ENCODE data around the gene DENND2C. TPM values are rescaled to one million over a fixed set of nuclear protein-coding genes. Genes with fewer than 3 reads are reported as not detected.

DENND2C gene
- total and polyA plus RNA-seq, 3 donors from 2014 or later, result 10.5 to 18.8 (median 15.0) TPM

DNA sequence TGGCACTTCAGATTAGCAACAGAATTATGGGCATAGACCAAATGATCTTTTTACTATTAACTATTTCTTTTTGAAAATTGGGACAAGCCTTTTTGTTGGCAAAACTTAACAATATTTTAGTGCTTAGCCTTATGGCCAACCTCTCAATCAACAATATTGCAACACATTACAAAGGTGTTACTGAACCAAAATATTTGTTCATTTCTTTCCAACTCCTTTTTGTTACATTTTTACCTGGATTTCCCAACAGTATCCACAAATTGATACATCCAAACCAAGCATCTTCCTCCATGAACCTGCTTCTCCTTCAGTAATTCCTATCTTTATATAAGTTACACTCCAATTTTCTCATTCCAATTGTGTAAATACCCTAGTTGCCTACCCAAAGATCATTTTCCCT lies 27.0 kb upstream of the DENND2C start:
- no peak for DNase-seq
- no peak for TF ChIP-seq POLR2A (IDR thresholded peaks at IDR 0.05)
- TF ChIP-seq, protein P1, sequence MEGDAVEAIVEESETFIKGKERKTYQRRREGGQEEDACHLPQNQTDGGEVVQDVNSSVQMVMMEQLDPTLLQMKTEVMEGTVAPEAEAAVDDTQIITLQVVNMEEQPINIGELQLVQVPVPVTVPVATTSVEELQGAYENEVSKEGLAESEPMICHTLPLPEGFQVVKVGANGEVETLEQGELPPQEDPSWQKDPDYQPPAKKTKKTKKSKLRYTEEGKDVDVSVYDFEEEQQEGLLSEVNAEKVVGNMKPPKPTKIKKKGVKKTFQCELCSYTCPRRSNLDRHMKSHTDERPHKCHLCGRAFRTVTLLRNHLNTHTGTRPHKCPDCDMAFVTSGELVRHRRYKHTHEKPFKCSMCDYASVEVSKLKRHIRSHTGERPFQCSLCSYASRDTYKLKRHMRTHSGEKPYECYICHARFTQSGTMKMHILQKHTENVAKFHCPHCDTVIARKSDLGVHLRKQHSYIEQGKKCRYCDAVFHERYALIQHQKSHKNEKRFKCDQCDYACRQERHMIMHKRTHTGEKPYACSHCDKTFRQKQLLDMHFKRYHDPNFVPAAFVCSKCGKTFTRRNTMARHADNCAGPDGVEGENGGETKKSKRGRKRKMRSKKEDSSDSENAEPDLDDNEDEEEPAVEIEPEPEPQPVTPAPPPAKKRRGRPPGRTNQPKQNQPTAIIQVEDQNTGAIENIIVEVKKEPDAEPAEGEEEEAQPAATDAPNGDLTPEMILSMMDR (IDR thresholded peaks at IDR 0.05), result no peak
- Histone ChIP-seq H3K27me3 (no peaks in the 10 kb centered on the region), H3K27ac (no peak overlapping the region), H3K9me3 (no peaks in the 10 kb centered on the region), H3K4me3 (no peak overlapping the region), H3K36me3 (ENCODE audit: low read depth, missing control alignments) (no peaks in the 10 kb centered on the region), H3K4me1 (no peaks in the 10 kb centered on the region)
- intact Hi-C loops (cut with DNase I; ENCODE audit: low total_unique reads), result no loop called here

DNA sequence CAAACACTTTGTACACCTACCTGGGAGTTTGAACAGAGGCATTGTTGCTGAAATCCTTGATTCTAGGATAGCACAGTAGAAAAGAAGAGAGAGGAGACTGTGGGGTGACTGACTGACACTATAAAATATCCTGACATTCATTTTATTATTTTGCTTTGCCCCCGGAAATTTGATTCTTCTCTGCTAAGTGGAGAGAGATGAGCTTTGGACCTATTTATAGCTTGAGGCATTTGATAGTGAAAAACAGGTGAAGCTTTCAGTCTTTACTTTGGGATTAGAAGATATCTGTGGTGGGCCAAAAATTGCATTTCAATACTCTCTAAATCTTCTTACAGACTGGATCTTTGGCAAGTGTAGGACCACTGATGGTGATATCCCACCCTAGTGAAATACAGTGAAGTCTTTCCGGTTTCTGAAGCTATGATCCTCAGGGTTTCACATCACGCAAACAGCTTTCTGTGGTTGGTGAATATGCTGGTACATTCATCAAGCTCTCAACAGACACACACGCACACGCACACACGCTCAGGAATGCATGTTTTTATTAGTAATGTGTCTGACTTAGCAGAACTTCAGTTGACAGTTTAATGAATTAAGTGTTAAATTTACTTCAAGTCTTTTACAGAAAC lies 25.7 kb upstream of the DENND2C start, which contains the start of gene AMPD1:
AMPD1 (minus strand) TSS at position 117 of the 629 bp plus-strand sequence; CDS start at position 42, 75 bp downstream.
- Histone ChIP-seq H3K4me1 (no peaks in the 10 kb centered on the region), H3K9me3 (no peaks in the 10 kb centered on the region), H3K4me3 (no peak within 1 kb of the TSS), H3K36me3 (ENCODE audit: low read depth, missing control alignments) (no peaks in the 10 kb centered on the region), H3K27ac (no peak within 1 kb of the TSS), H3K27me3 (no peaks in the 10 kb centered on the region)
- 74 to 76% methylated on average over 6 of the region's 6 CpGs for WGBS, 2 donors
- TF ChIP-seq, protein P1 (IDR thresholded peaks at IDR 0.05), result no peak
- no peak for TF ChIP-seq POLR2A (IDR thresholded peaks at IDR 0.05)
- intact Hi-C loops (cut with DNase I; ENCODE audit: low total_unique reads), result no loop called here
- DNase-seq, result no peak

DNA sequence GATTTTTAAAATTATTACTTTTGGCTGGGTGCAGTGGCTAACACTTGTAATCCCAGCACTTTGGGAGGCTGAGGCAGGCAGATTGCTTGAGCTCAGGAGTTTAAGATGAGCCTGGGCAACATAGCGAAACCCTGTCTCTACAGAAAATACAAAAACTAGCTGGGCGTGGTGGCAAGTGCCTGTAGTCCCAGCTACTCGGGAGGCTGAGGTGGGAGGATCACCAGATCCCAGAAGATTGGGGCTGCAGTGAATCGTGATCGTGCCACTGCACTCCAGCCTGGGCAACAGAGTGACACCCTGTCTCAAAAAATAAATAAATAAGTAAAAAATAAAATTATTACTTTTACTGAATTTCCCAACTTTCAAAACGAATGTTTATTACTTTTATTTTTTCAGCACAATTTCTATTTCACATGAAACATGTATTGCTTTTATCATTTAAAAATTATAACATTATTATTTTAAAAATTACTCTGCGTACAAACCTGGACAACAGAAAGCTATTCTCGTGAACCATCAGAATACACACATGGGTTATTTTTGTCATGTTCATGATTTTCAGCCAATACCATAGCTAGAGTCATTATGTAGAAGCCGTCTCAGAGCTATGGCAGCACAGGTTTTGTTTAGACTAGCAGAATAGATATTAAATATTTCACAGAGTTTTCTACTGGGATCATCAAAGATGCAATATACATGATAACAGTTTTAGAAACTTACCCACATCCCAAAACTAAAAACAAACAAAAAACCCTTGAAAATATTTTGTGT lies 24.9 kb upstream of the DENND2C start:
- H3K27me3 ChIP-seq, result no peaks in the 10 kb centered on the region
- H3K27ac ChIP-seq, result no peak overlapping the region
- no peaks in the 10 kb centered on the region for H3K4me1 ChIP-seq
- intact Hi-C loops (cut with DNase I; ENCODE audit: low total_unique reads), result no loop called here
- no peak overlapping the region for H3K4me3 ChIP-seq
- no peaks in the 10 kb centered on the region for H3K9me3 ChIP-seq
- WGBS, 2 donors, result 86 to 89% methylated on average over 9 of the region's 9 CpGs
- no peak for TF ChIP-seq POLR2A (IDR thresholded peaks at IDR 0.05)
- TF ChIP-seq, protein P1 (IDR thresholded peaks at IDR 0.05), result no peak
- no peak for DNase-seq
- H3K36me3 ChIP-seq (ENCODE audit: low read depth, missing control alignments), result no peaks in the 10 kb centered on the region

DNA sequence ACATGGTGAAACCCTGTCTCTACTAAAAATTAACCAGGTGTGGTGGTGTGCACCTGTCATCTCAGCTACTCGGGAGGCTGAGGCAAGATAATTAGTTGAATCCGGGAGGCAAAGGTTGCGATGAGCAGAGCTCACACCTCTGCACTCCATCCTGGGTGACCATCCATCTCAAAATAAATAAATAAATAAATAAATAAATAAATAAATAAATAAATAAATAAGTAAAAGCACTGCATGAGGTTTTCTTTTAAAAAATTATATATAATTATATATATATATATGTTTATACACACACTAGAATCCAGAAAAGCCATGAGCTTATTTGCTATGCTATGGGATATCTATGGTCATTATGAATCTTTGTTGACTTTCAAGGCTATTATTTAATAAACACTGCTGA lies 23.1 kb upstream of the DENND2C start:
- intact Hi-C loops (cut with DNase I; ENCODE audit: low total_unique reads), result no loop called here
- DNase-seq, result no peak
- Histone ChIP-seq H3K27ac (no peak overlapping the region), H3K9me3 (no peaks in the 10 kb centered on the region), H3K36me3 (ENCODE audit: low read depth, missing control alignments) (no peaks in the 10 kb centered on the region), H3K4me3 (no peak overlapping the region), H3K27me3 (no peaks in the 10 kb centered on the region), H3K4me1 (no peaks in the 10 kb centered on the region)
- WGBS, 2 donors, result 88 to 98% methylated on average over 3 of the region's 3 CpGs
- no peak for TF ChIP-seq POLR2A (IDR thresholded peaks at IDR 0.05)
- TF ChIP-seq, protein P1 (IDR thresholded peaks at IDR 0.05), result no peak

All from testis (tissue), 3 donors.